LNCaP clone FGC (cell line): Measurements from ENCODE around the gene RPL36.

Experiments
- DNase-seq: peaks from one replicate; pipeline ENCODE4 v3.0.0-alpha.2; 2011; ENCODE audit warnings: low read depth
- H3K4me3 ChIP-seq: 2 replicates; pipeline ENCODE4 v1.5.1; 2011; ENCODE audit warnings: mild to moderate bottlenecking, low read depth, low read length, control low read depth
- TF ChIP-seq, protein P1 (sequence below): IDR thresholded peaks from 2 replicates; pipeline ENCODE4 v1.5.1; 2012; ENCODE audit warnings: mild to moderate bottlenecking; ENCODE audit not compliant: control insufficient read depth, insufficient read depth; ENCODE audit errors: extremely low read depth

RPL36 gene

GRCh38 chr19:5664515-5664914 is 25.6 kb upstream of the RPL36 start:
- TF ChIP-seq, protein P1, sequence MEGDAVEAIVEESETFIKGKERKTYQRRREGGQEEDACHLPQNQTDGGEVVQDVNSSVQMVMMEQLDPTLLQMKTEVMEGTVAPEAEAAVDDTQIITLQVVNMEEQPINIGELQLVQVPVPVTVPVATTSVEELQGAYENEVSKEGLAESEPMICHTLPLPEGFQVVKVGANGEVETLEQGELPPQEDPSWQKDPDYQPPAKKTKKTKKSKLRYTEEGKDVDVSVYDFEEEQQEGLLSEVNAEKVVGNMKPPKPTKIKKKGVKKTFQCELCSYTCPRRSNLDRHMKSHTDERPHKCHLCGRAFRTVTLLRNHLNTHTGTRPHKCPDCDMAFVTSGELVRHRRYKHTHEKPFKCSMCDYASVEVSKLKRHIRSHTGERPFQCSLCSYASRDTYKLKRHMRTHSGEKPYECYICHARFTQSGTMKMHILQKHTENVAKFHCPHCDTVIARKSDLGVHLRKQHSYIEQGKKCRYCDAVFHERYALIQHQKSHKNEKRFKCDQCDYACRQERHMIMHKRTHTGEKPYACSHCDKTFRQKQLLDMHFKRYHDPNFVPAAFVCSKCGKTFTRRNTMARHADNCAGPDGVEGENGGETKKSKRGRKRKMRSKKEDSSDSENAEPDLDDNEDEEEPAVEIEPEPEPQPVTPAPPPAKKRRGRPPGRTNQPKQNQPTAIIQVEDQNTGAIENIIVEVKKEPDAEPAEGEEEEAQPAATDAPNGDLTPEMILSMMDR = no peak
- H3K4me3 ChIP-seq = no peak overlapping the region

GRCh38 chr19:5665781-5666513 is 24.1 kb upstream of the RPL36 start:
- H3K4me3 ChIP-seq = no peak overlapping the region
- TF ChIP-seq, protein P1 = peak; percentile 17; the same call in 1 of the 2 replicates
- DNase-seq = no peak

More at GRCh38 chr19:5664515-5664914, 25.6 kb upstream of the RPL36 start:
- no peak for DNase-seq

DNA sequence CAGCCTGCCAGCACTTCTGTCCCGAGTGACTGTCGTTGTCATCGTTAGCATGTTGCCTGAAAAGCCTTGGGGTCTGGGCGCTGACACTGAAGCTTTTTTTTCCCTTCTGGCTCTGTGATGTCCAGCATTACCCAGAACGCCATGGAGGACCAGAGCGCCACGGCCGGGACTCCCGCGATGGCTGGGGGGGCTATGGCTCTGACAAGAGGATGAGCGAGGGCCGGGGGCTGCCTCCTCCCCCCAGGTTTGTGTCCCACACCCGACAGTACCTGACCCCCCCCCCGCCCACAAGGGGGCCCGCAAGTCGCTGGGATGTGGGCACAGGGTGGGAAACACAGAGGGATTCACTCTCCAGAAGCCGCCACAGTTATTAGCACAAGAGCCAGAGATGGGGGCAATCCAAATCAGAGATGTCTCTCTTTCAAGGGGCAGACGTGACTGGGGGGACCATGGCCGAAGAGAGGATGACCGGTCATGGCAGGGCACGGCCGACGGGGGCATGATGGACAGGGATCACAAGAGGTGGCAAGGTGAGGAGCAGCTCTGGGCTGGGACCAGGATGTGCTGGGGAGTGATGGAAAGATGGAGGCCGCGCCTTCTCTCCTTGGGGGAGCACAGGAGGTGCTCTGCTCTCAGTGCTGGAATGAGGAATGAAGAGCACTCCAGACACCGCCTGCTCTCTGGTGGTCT is 23.0 kb upstream of the RPL36 start:
- TF ChIP-seq, protein P1 = no peak
- no peak overlapping the region for H3K4me3 ChIP-seq
- no peak for DNase-seq

GRCh38 chr19:5667751-5668271 is 22.3 kb upstream of the RPL36 start:
- H3K4me3 ChIP-seq = no peak overlapping the region
- no peak for DNase-seq
- TF ChIP-seq, protein P1 = no peak

DNA sequence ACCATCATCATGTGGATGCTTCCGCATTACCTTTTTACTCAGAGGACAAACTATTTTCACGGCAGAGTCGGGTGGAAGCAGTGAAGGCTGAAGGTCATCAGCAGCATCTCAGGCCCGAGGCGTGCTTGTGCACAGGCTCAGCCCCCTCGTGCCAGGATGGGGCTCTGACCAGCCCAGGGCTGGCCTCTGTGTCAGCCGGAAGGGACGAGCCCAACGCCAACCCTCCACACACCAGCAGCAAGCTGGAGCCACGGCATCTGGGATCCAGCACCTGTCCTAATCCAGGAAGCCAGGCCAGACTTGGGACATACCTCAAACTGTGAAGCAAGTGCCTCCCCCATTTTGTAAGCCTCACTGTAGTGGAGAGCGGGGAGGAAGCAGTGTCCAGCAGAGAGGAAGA is 20.9 kb upstream of the RPL36 start:
- no peak overlapping the region for H3K4me3 ChIP-seq
- no peak for DNase-seq
- TF ChIP-seq, protein P1 = no peak

- H3K4me3 ChIP-seq = no peak overlapping the region
- TF ChIP-seq, protein P1 = no peak
- DNase-seq = no peak
Observed at GRCh38 chr19:5671600-5671999, 18.5 kb upstream of the RPL36 start.
